ENCODE results near the gene NRF1. TPM values are rescaled to one million over a fixed set of nuclear protein-coding genes. Genes with fewer than 3 reads are reported as not detected.
"Not testable (repeated sequence)": the region's sequence is repeated elsewhere in the genome, so short reads cannot be mapped to it uniquely, and the experiment has no call there.

The NRF1 gene
- total and polyA plus RNA-seq, 2 of the 8 experiments (the other 6 are each of a cell fraction or from before 2014, with no cell fraction given) = 18.2 to 21.4 TPM

GRCh38 chr7:129604021-129604420 is 7.5 kb upstream of the NRF1 start:
- not testable (repeated sequence) for H3K36me3 ChIP-seq (ENCODE audit: control insufficient read depth in 2 of 4, insufficient read depth in 4 of 4, low read length in 3 of 4); H4K5ac ChIP-seq (ENCODE audit: insufficient read length, low read depth, low read length); H4K8ac ChIP-seq (ENCODE audit: extremely low read depth, insufficient read depth, low read length); H3K23ac ChIP-seq (ENCODE audit: insufficient read length); H2BK120ac ChIP-seq (replicated peaks; ENCODE audit: low read depth, low read length); H3K79me2 ChIP-seq (ENCODE audit: control insufficient read depth in 1 of 2, insufficient read depth in 2 of 2, low read length in 2 of 2); H2BK12ac ChIP-seq (ENCODE audit: low read depth, low read length); H3K4me3 ChIP-seq (ENCODE audit: extremely low read depth in 1 of 4, insufficient read depth in 2 of 4, low read depth in 3 of 4, low read length in 4 of 4); H3K9ac ChIP-seq (replicated peaks in 1 of 4; ENCODE audit: extremely low read depth in 1 of 4, low read depth in 3 of 4, low read length in 3 of 4); H2AK5ac ChIP-seq (ENCODE audit: low read depth, low read length); H3K4me1 ChIP-seq (replicated peaks in 1 of 4; ENCODE audit: control insufficient read depth in 3 of 4, insufficient read depth in 4 of 4, low read length in 3 of 4); H3K4ac ChIP-seq (replicated peaks; ENCODE audit: insufficient read length, low read depth, low read length); H3K79me1 ChIP-seq (ENCODE audit: low read depth, low read length); H4K91ac ChIP-seq (replicated peaks; ENCODE audit: insufficient read length, low read length); H3K27me3 ChIP-seq (replicated peaks in 1 of 4; ENCODE audit: control insufficient read depth in 3 of 4, extremely low read depth in 1 of 4, insufficient read depth in 3 of 4, low read length in 3 of 4); FAIRE-seq; H2BK15ac ChIP-seq (ENCODE audit: low read length); H3K4me2 ChIP-seq (ENCODE audit: insufficient read depth in 1 of 2, low read depth in 2 of 2, low read length in 2 of 2); H3K56ac ChIP-seq (replicated peaks; ENCODE audit: insufficient read length, low read depth, low read length); H3K14ac ChIP-seq (ENCODE audit: insufficient read length); H3K18ac ChIP-seq (ENCODE audit: extremely low read depth, low read length); DNase-seq (ENCODE audit: low read depth in 1 of 2, low spot score in 2 of 2); H2BK20ac ChIP-seq (ENCODE audit: low read length); H3K27ac ChIP-seq (ENCODE audit: low read depth, low read length); H4K20me1 ChIP-seq (replicated peaks in 1 of 2; ENCODE audit: control insufficient read depth in 1 of 2, insufficient read depth in 2 of 2, low read length in 2 of 2); H3K9me3 ChIP-seq (ENCODE audit: insufficient read depth in 2 of 2, low read depth in 1 of 2, low read length in 1 of 2); H2BK5ac ChIP-seq (ENCODE audit: low read depth, low read length); H3K23me2 ChIP-seq (ENCODE audit: low read depth, low read length); H2AFZ ChIP-seq (ENCODE audit: low read length)
- ChIA-PET CTCF (ENCODE audit: partially characterized antibody) (interaction anchor here (0.9 to 2.2 kb wide), 7 partner anchors 11 to 236 kb away, joined by 3 to 9 read pairs (median 3); no protein-coding TSS in a partner anchor), POLR2A (ENCODE audit: partially characterized antibody) (interaction anchor here (0.9 to 1.3 kb wide), 2 partner anchors 11 to 18 kb away, joined by 3 to 7 read pairs; no protein-coding TSS in a partner anchor)
- WGBS, 2 experiments (ENCODE audit: extremely low coverage in 1 of 2, insufficient coverage in 1 of 2, insufficient read length in 1 of 2, insufficient replicate concordance in 2 of 2, low coverage in 1 of 2, low lambda C conversion rate in 2 of 2, missing lambda C conversion rate in 1 of 2) = 86% methylated on average over 3 of the region's 3 CpGs; no CpG with 5 or more reads in 1 of the 2 experiments
